Neural cell (in vitro differentiated cells): ENCODE measurements around the gene CABLES1. TPM values are rescaled to one million over a fixed set of nuclear protein-coding genes. Genes with fewer than 3 reads are reported as not detected.

ENCODE experiments used
- H2AFZ ChIP-seq: fragments of 200-600, 300-800 bp; sonication (generic), shearing (Covaris generic); 2 replicates; pipeline ENCODE4 v1.6.0; 2014; ENCODE audit warnings: low read depth, mild to moderate bottlenecking, antibody characterized with exemption, low read length, moderate library complexity
- H3F3A ChIP-seq: fragments of 200-600 bp; shearing (Covaris generic); 2 replicates; pipeline ENCODE4 v1.6.1; 2016; ENCODE audit warnings: mild to moderate bottlenecking, moderate library complexity, mixed read lengths, antibody characterized with exemption, low read length; ENCODE audit not compliant: insufficient read depth, poor library complexity, severe bottlenecking
- H3K27ac ChIP-seq: fragments of 200-600, 300-800 bp; sonication (generic), shearing (Covaris generic); 2 replicates; pipeline ENCODE4 v1.5.1; 2014; ENCODE audit warnings: mild to moderate bottlenecking, low read length, moderate library complexity
- H3K27me3 ChIP-seq: fragments of 300-800, 200-600 bp; sonication (generic), shearing (Covaris generic); 2 replicates; pipeline ENCODE4 v1.6.0; 2014; ENCODE audit warnings: mild to moderate bottlenecking, low read depth, low read length, moderate library complexity; ENCODE audit not compliant: insufficient read depth
- H3K36me3 ChIP-seq: fragments of 300-800, 200-600 bp; sonication (generic), shearing (Covaris generic); 2 replicates; pipeline ENCODE4 v1.5.1; 2014; ENCODE audit warnings: mild to moderate bottlenecking, antibody characterized with exemption, low read length, moderate library complexity; ENCODE audit not compliant: insufficient read depth
- H3K4me2 ChIP-seq: fragments of 300-800, 200-600 bp; sonication (generic), shearing (Covaris generic); 2 replicates; pipeline ENCODE4 v1.6.0; 2014; ENCODE audit warnings: mild to moderate bottlenecking, low read length
- H3K4me3 ChIP-seq: fragments of 300-800, 200-600 bp; sonication (generic), shearing (Covaris generic); 2 replicates; pipeline ENCODE4 v1.5.1; 2014; ENCODE audit warnings: mild to moderate bottlenecking, low read length, moderate library complexity
- H3K79me2 ChIP-seq: fragments of 200-600 bp; shearing (Covaris generic); replicated peaks from 2 replicates; pipeline ENCODE4 v1.6.0; 2014; ENCODE audit warnings: mild to moderate bottlenecking, low read length, moderate library complexity; ENCODE audit not compliant: insufficient read depth
- H3K9ac ChIP-seq: fragments of 300-800, 200-600 bp; sonication (generic), shearing (Covaris generic); 2 replicates; pipeline ENCODE4 v1.6.1; 2016; ENCODE audit warnings: mild to moderate bottlenecking, low read length, mixed read lengths
- H3K9me2 ChIP-seq: fragments of 200-600 bp; shearing (Covaris generic); 2 replicates; pipeline ENCODE4 v1.6.1; 2016; ENCODE audit warnings: mild to moderate bottlenecking, low read length, mixed read lengths; ENCODE audit not compliant: insufficient read depth
- H3K9me3 ChIP-seq: fragments of 200-600, 300-800 bp; sonication (generic), shearing (Covaris generic); 2 replicates; pipeline ENCODE4 v1.6.1; 2016; ENCODE audit warnings: mild to moderate bottlenecking, mixed run types, low read length, moderate library complexity, mixed read lengths
- H4K20me1 ChIP-seq: fragments of 200-600 bp; shearing (Covaris generic); 2 replicates; pipeline ENCODE4 v1.6.1; 2016; ENCODE audit warnings: mild to moderate bottlenecking, mixed run types; ENCODE audit not compliant: insufficient read depth
- CTCF ChIP-seq: fragments of 450-650 bp; IDR thresholded peaks from 2 replicates; pipeline ENCODE4 v1.5.1; 2014; ENCODE audit warnings: antibody characterized with exemption, mild to moderate bottlenecking, moderate library complexity; ENCODE audit not compliant: poor library complexity, severe bottlenecking
- EP300 ChIP-seq: fragments of 450-650 bp; conservative IDR thresholded peaks from 2 replicates; pipeline ENCODE4 v1.6.1; 2014; ENCODE audit warnings: antibody characterized with exemption, mild to moderate bottlenecking, moderate library complexity; ENCODE audit not compliant: poor library complexity, severe bottlenecking
- EZH2 ChIP-seq: fragments of 200-600, 300-800 bp; shearing (Covaris generic), sonication (generic); IDR thresholded peaks from 2 replicates; pipeline ENCODE4 v1.6.1; 2014; ENCODE audit warnings: antibody characterized with exemption, low read length, borderline replicate concordance, mild to moderate bottlenecking; ENCODE audit not compliant: insufficient read depth, poor library complexity, severe bottlenecking
- MXI1 ChIP-seq: fragments of 450-650 bp; conservative IDR thresholded peaks from 2 replicates; pipeline ENCODE4 v1.6.1; 2014; ENCODE audit warnings: antibody characterized with exemption, mild to moderate bottlenecking; ENCODE audit not compliant: poor library complexity, severe bottlenecking
- POLR2AphosphoS5 ChIP-seq: IDR thresholded peaks from 2 replicates; pipeline ENCODE4 v1.6.1; 2012
- RAD21 ChIP-seq: fragments of 450-650 bp; conservative IDR thresholded peaks from 2 replicates; pipeline ENCODE4 v1.6.1; 2014; ENCODE audit warnings: antibody characterized with exemption, mild to moderate bottlenecking, moderate library complexity
- REST ChIP-seq: IDR thresholded peaks from 2 replicates; pipeline ENCODE4 v1.6.1; 2012; ENCODE audit warnings: borderline replicate concordance
- SMC3 ChIP-seq: fragments of 450-650 bp; conservative IDR thresholded peaks from 2 replicates; pipeline ENCODE4 v1.6.1; 2014; ENCODE audit warnings: antibody characterized with exemption, mild to moderate bottlenecking, moderate library complexity; ENCODE audit not compliant: poor library complexity
- TAF1 ChIP-seq: IDR thresholded peaks from 2 replicates; pipeline ENCODE4 v1.6.1; 2012; ENCODE audit warnings: low read depth
- polyA plus RNA-seq: library from polyadenylated mRNA; depleted of rRNA; stranded (reverse); fragments of >200 nt; gene quantifications from 2 replicates; pipeline ENCODE4 v1.2.3, GENCODE V29; 2014

Gene CABLES1
- polyA plus RNA-seq, 1 donor from 2014 or later, result 1.4 TPM

- Histone ChIP-seq H3K36me3 (no peaks in the 10 kb centered on the region), H3K9me3 (no peaks in the 10 kb centered on the region), H3K4me3 (no peak overlapping the region), H3K27ac (no peak overlapping the region), H3K9ac (no peak overlapping the region), H3K9me2 (no peaks in the 10 kb centered on the region), H3K4me2 (no peak overlapping the region), H3K79me2 (no peaks in the 10 kb centered on the region), H2AFZ (no peak overlapping the region), H4K20me1 (no peaks in the 10 kb centered on the region), H3F3A (no peaks in the 10 kb centered on the region), H3K27me3 (no peaks in the 10 kb centered on the region)
- no peak for TF ChIP-seq POLR2AphosphoS5
- no peak for TF ChIP-seq EZH2
- no peak for TF ChIP-seq REST
- TF ChIP-seq CTCF, result no peak
- no peak for TF ChIP-seq SMC3
- no peak for TF ChIP-seq MXI1
- no peak for TF ChIP-seq RAD21
- no peak for TF ChIP-seq EP300
- TF ChIP-seq TAF1, result no peak
Measured at GRCh38 chr18:23101861-23102432, 33.3 kb upstream of the CABLES1 start.

GRCh38 chr18:23102493-23103261 lies 32.6 kb upstream of the CABLES1 start:
- no peaks in the 10 kb centered on the region for H3K79me2 ChIP-seq
- H4K20me1 ChIP-seq, result no peaks in the 10 kb centered on the region
- no peaks in the 10 kb centered on the region for H3F3A ChIP-seq
- no peak overlapping the region for H3K4me2 ChIP-seq
- H3K36me3 ChIP-seq, result no peaks in the 10 kb centered on the region
- no peaks in the 10 kb centered on the region for H3K27me3 ChIP-seq
- no peak overlapping the region for H3K9ac ChIP-seq
- no peaks in the 10 kb centered on the region for H3K9me2 ChIP-seq
- no peak for TF ChIP-seq POLR2AphosphoS5
- no peak for TF ChIP-seq MXI1
- no peak for TF ChIP-seq EZH2
- TF ChIP-seq TAF1, result no peak
- TF ChIP-seq REST, result no peak
- no peak for TF ChIP-seq SMC3
- no peak for TF ChIP-seq CTCF
- no peak overlapping the region for H3K27ac ChIP-seq
- no peaks in the 10 kb centered on the region for H3K9me3 ChIP-seq
- no peak overlapping the region for H2AFZ ChIP-seq
- no peak overlapping the region for H3K4me3 ChIP-seq
